NCI-H146 treated with DMSO at 0.1 percent for 48 hours (cell line): ENCODE measurements around the gene LGALS1.
"Not testable (repeated sequence)": the region's sequence is repeated elsewhere in the genome, so short reads cannot be mapped to it uniquely, and the experiment has no call there.

Experiments used
- DNase-seq: peaks from one replicate; lab custom pipeline; 2025; ENCODE audit not compliant: unreplicated experiment; lab: John Stamatoyannopoulos, UW

Gene LGALS1

GRCh38 chr22:37717235-37717634 is 41.8 kb downstream of the LGALS1 start:
- not testable (repeated sequence) for DNase-seq

DNA sequence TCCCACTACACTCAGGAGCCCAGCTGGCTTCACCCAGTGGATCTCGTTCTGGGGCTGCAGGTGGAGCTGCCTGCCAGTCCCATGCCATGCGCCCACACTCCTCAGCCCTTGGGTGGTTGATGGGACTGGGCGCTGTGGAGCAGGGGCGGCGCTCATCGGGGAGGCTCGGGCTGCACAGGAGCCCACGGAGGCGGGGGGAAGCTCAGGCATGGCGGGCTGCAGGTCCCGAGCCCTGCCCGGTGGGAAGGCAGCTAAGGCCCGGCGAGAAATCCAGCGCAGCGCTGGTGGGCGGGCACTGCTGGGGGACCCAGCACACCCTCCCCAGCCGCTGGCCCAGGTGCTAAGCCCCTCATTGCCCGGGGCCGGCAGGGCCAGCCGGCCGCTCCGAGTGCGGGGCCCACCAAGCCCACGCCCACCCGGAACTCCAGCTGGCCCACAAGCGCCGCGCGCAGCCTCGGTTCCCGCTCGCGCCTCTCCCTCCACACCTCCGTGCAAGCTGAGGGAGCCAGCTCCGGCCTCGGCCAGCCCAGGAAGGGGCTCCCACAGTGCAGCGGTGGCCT is 42.4 kb downstream of the LGALS1 start:
- DNase-seq, result not testable (repeated sequence)

GRCh38 chr22:37725551-37726240 is 50.3 kb downstream of the LGALS1 start:
- no peak for DNase-seq

DNA sequence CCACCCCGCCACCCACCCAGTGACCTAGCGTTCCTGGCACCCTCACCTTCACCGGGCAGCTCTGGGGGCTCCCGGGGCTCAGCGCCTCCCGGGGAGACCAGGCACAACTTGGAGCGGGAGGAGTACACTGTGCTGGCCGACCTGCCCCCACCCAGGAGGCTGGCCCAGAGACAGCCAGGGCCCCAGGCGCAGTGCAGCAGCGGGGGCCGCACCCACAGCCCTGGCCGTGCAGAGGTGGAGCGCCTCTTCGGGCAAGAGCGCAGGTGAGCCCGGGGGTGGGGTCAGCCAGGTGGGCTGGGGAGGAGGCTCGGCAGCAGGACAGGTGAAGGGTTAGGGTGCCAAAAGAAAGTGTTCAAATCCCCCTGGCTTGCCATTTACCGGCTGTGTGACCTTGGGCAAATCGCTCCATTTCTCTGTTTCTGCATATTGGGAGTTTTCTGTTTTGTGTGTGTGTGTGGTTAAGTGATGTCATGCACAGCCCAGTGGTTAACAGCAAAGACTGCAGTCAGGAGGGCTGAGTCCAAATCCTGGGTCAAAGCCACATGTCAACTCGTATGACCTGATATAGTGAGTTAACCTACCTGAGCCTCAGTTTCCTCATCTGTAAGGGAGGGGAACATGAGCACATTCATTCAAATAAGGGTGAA is 50.9 kb downstream of the LGALS1 start:
- no peak for DNase-seq

GRCh38 chr22:37728620-37729019 is 53.2 kb downstream of the LGALS1 start:
- DNase-seq, result no peak
